ENCODE data around the gene TTC16. TPM values are rescaled to one million over a fixed set of nuclear protein-coding genes. Genes with fewer than 3 reads are reported as not detected.

TTC16 gene
- total RNA-seq, 1 donor from 2014 or later = not detected

DNA sequence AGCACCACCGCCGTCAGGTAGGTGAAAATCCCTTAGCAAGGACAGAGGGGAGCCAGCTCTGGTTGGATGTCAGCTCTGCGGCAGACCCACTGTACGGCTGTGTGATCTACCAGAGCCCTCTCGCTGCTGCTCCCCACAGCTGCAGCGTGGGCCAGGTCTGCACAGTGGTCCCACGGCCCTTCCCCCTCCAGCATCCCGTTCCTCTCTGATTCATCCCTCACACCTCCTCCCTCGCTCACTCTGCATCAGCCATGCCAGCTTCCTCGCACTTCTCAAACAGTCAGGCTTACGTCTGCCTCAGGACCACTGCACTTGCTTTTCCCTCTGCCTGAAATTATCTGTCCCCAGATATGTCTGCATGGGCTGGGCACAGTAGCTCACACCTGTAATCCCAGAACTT, 35.7 kb upstream of the TTC16 start:
- peak overlapping the region; percentile 76 for H3K27ac Mint-ChIP-seq
- TF ChIP-seq EZH2 (IDR thresholded peaks at IDR 0.05) (no peak), EZH2phosphoT487 (IDR thresholded peaks at IDR 0.05) (no peak)
- TF ChIP-seq, protein P1, sequence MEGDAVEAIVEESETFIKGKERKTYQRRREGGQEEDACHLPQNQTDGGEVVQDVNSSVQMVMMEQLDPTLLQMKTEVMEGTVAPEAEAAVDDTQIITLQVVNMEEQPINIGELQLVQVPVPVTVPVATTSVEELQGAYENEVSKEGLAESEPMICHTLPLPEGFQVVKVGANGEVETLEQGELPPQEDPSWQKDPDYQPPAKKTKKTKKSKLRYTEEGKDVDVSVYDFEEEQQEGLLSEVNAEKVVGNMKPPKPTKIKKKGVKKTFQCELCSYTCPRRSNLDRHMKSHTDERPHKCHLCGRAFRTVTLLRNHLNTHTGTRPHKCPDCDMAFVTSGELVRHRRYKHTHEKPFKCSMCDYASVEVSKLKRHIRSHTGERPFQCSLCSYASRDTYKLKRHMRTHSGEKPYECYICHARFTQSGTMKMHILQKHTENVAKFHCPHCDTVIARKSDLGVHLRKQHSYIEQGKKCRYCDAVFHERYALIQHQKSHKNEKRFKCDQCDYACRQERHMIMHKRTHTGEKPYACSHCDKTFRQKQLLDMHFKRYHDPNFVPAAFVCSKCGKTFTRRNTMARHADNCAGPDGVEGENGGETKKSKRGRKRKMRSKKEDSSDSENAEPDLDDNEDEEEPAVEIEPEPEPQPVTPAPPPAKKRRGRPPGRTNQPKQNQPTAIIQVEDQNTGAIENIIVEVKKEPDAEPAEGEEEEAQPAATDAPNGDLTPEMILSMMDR (IDR thresholded peaks at IDR 0.05) = no peak

GRCh38 chr9:127680846-127681245, 35.0 kb upstream of the TTC16 start:
- Histone ChIP-seq H3F3A (ENCODE audit: low read depth) (no peaks in the 10 kb centered on the region), H3K27me3 (no peaks in the 10 kb centered on the region), H3K79me2 (ENCODE audit: low read depth) (no peaks in the 10 kb centered on the region), H3K9ac (no peak overlapping the region), H3K9me3 (ENCODE audit: low read depth) (no peaks in the 10 kb centered on the region), H3K27ac (no peak overlapping the region), H3K36me3 (no peaks in the 10 kb centered on the region), H2AFZ (replicated peaks) (no peak overlapping the region), H4K20me1 (ENCODE audit: low read depth) (no peaks in the 10 kb centered on the region), H3K4me2 (no peak overlapping the region), H3K4me3 (no peak overlapping the region), H3K4me1 (no peaks in the 10 kb centered on the region)
- Mint-ChIP-seq H3K36me3 (peaks cover 21% of the 10 kb centered on the region), H3K27me3 (ENCODE audit: insufficient read depth, low read depth) (peaks cover 13% of the 10 kb centered on the region), H3K27ac (no peak overlapping the region), H3K9me3 (no peaks in the 10 kb centered on the region), H3K4me1 (no peaks in the 10 kb centered on the region), H3K4me3 (no peak overlapping the region)
- DNase-seq (ENCODE audit: low spot score) = no peak
- TF ChIP-seq, protein P1 (IDR thresholded peaks at IDR 0.05) = no peak
- TF ChIP-seq EZH2 (IDR thresholded peaks at IDR 0.05) (no peak), EZH2phosphoT487 (IDR thresholded peaks at IDR 0.05) (no peak)

More for the DNA sequence above, 35.7 kb upstream of the TTC16 start:
- no peak overlapping the region for H2AFZ ChIP-seq (replicated peaks)
- Mint-ChIP-seq H3K9me3 (no peaks in the 10 kb centered on the region), H3K4me1 (no peaks in the 10 kb centered on the region), H3K4me3 (no peak overlapping the region), H3K27me3 (ENCODE audit: insufficient read depth, low read depth) (peaks cover 13% of the 10 kb centered on the region), H3K36me3 (peaks cover 22% of the 10 kb centered on the region)
- no peak overlapping the region for H3K4me3 ChIP-seq
- H3K9ac ChIP-seq = no peak overlapping the region
- H3K4me2 ChIP-seq = no peak overlapping the region
- H3K79me2 ChIP-seq (ENCODE audit: low read depth) = no peaks in the 10 kb centered on the region
- no peaks in the 10 kb centered on the region for H3K4me1 ChIP-seq
- H3F3A ChIP-seq (ENCODE audit: low read depth) = no peaks in the 10 kb centered on the region
- no peaks in the 10 kb centered on the region for H3K36me3 ChIP-seq
- no peak for DNase-seq (ENCODE audit: low spot score)
- H3K27me3 ChIP-seq = no peaks in the 10 kb centered on the region
- no peaks in the 10 kb centered on the region for H4K20me1 ChIP-seq (ENCODE audit: low read depth)
- no peaks in the 10 kb centered on the region for H3K9me3 ChIP-seq (ENCODE audit: low read depth)
- no peak overlapping the region for H3K27ac ChIP-seq

- Histone ChIP-seq H3K4me2 (no peak overlapping the region), H3K27me3 (no peaks in the 10 kb centered on the region), H4K20me1 (ENCODE audit: low read depth) (no peaks in the 10 kb centered on the region), H3F3A (ENCODE audit: low read depth) (no peaks in the 10 kb centered on the region), H3K9me3 (ENCODE audit: low read depth) (no peaks in the 10 kb centered on the region), H2AFZ (replicated peaks) (no peak overlapping the region), H3K36me3 (no peaks in the 10 kb centered on the region), H3K4me1 (no peaks in the 10 kb centered on the region), H3K9ac (no peak overlapping the region), H3K4me3 (no peak overlapping the region), H3K79me2 (ENCODE audit: low read depth) (no peaks in the 10 kb centered on the region), H3K27ac (no peak overlapping the region)
- Mint-ChIP-seq H3K4me3 (no peak overlapping the region), H3K4me1 (no peaks in the 10 kb centered on the region), H3K9me3 (no peaks in the 10 kb centered on the region), H3K27me3 (ENCODE audit: insufficient read depth, low read depth) (peaks cover 10% of the 10 kb centered on the region), H3K36me3 (peaks cover 20% of the 10 kb centered on the region), H3K27ac (no peak overlapping the region)
- TF ChIP-seq, protein P1 (IDR thresholded peaks at IDR 0.05) = no peak
- TF ChIP-seq EZH2phosphoT487 (IDR thresholded peaks at IDR 0.05) (no peak), EZH2 (IDR thresholded peaks at IDR 0.05) (no peak)
- DNase-seq (ENCODE audit: low spot score) = no peak
Observed at GRCh38 chr9:127682351-127683136, 33.3 kb upstream of the TTC16 start.
